ENCODE measurements around the gene RGS3.
"Not testable (repeated sequence)": the region's sequence is repeated elsewhere in the genome, so short reads cannot be mapped to it uniquely, and the experiment has no call there.

Gene RGS3

GRCh38 chr9:113638490-113638889, 175.0 kb downstream of the RGS3 start:
- Histone ChIP-seq H3K4me3 (ENCODE audit: low read depth in 1 of 2, low read length in 2 of 2) (no peak overlapping the region), H3K4me1 (ENCODE audit: insufficient read depth, low read length) (peaks cover 23% of the 10 kb centered on the region)

GRCh38 chr9:113638897-113639296, 175.4 kb downstream of the RGS3 start:
- no peaks in the 10 kb centered on the region for H3K36me3 ChIP-seq (ENCODE audit: insufficient read depth, low read length)
- H3K27me3 ChIP-seq (ENCODE audit: control insufficient read depth in 1 of 2, insufficient read depth in 2 of 2, low read length in 2 of 2), result no peaks in the 10 kb centered on the region
- H3K9ac ChIP-seq (ENCODE audit: low read length), result no peak overlapping the region
- H3K27ac ChIP-seq (ENCODE audit: low read depth, low read length), result no peak overlapping the region
- no peak overlapping the region for H3K4me3 ChIP-seq (ENCODE audit: low read depth in 1 of 2, low read length in 2 of 2)
- no peaks in the 10 kb centered on the region for H3K9me3 ChIP-seq (ENCODE audit: low read length)
- peaks cover 23% of the 10 kb centered on the region for H3K4me1 ChIP-seq (ENCODE audit: insufficient read depth, low read length)

More at GRCh38 chr9:113638490-113638889, 175.0 kb downstream of the RGS3 start:
- no peak overlapping the region for H3K9ac ChIP-seq (ENCODE audit: low read length)
- H3K9me3 ChIP-seq (ENCODE audit: low read length), result no peaks in the 10 kb centered on the region
- H3K36me3 ChIP-seq (ENCODE audit: insufficient read depth, low read length), result no peaks in the 10 kb centered on the region
- H3K27ac ChIP-seq (ENCODE audit: low read depth, low read length), result no peak overlapping the region
- H3K27me3 ChIP-seq (ENCODE audit: control insufficient read depth in 1 of 2, insufficient read depth in 2 of 2, low read length in 2 of 2), result no peaks in the 10 kb centered on the region

DNA sequence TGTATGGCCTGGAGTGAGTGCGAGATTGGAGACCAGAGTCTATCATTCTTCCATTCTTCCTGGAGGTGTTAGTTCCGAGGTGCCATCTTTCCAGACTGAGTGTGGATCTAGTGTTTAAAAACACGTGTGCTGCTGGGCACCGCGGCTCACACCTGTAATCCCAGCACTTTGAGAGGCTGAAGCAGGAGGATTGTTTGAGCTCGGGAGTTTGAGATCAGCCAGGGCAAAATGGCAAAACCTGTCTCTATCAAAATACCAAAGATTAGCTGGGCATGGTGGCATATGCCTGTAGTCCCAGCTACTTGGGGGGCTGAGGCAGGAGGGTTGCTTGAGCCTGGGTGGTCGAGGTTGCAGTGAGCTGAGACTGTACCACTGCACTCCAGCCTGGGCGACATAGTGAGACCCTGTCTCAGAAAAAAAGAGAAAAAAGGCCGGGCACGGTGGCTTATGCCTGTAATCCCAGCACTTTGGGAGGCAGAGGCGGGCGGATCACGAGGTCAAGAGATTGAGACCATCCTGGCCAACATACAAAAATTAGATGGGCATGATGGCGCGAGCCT, 176.0 kb downstream of the RGS3 start:
- H3K27ac ChIP-seq (ENCODE audit: low read depth, low read length); H3K9me3 ChIP-seq (ENCODE audit: low read length); H3K27me3 ChIP-seq (ENCODE audit: control insufficient read depth in 1 of 2, insufficient read depth in 2 of 2, low read length in 2 of 2); H3K9ac ChIP-seq (ENCODE audit: low read length); H3K4me3 ChIP-seq (ENCODE audit: low read depth in 1 of 2, low read length in 2 of 2); H3K36me3 ChIP-seq (ENCODE audit: insufficient read depth, low read length): not testable (repeated sequence)
- H3K4me1 ChIP-seq (ENCODE audit: insufficient read depth, low read length), result peaks cover 23% of the 10 kb centered on the region

- Histone ChIP-seq H3K9me3 (ENCODE audit: low read length) (no peaks in the 10 kb centered on the region), H3K27ac (ENCODE audit: low read depth, low read length) (no peak overlapping the region), H3K4me3 (ENCODE audit: low read depth in 1 of 2, low read length in 2 of 2) (no peak overlapping the region), H3K4me1 (ENCODE audit: insufficient read depth, low read length) (peaks cover 14% of the 10 kb centered on the region), H3K9ac (ENCODE audit: low read length) (no peak overlapping the region), H3K36me3 (ENCODE audit: insufficient read depth, low read length) (no peaks in the 10 kb centered on the region), H3K27me3 (ENCODE audit: control insufficient read depth in 1 of 2, insufficient read depth in 2 of 2, low read length in 2 of 2) (no peaks in the 10 kb centered on the region)
Observed at GRCh38 chr9:113640418-113640817, 176.9 kb downstream of the RGS3 start.

DNA sequence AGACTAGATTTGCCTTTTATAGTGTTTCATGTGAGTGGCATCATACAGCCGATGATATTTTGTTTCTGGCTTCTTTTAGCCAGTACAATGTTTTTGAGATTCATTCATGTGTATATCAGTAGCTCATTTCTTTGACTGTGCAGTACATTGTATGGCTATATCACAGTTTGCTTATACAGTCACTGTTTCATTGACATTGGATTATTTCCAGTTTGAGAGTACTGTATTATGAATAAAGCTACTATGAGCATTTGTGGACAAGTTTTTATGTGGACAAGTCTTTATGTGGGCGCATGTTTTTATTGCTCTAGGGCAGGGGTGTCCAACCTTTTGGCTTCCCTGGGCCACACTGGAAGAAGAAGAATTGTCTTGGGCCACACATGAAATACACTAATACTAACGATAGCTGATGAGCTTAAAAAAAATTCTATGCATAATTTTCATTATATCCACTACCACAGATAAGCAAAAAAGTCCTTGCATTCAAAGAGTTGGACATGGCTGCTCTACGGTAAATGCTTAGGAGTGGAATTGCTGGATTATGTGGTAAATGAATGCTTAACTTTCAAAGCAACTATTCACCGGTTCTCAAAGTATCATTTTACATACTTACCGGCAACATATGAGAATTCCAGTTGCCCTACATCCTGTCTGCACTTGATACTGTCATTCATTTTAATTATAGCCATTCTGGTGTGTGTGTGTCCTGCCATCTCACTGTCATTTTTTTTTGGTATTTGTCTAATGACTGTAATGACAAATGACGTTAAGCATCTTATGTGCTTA, 177.8 kb downstream of the RGS3 start:
- H3K27ac ChIP-seq (ENCODE audit: low read depth, low read length), result no peak overlapping the region
- H3K27me3 ChIP-seq (ENCODE audit: control insufficient read depth in 1 of 2, insufficient read depth in 2 of 2, low read length in 2 of 2), result no peaks in the 10 kb centered on the region
- H3K4me1 ChIP-seq (ENCODE audit: insufficient read depth, low read length), result peaks cover 14% of the 10 kb centered on the region
- H3K9me3 ChIP-seq (ENCODE audit: low read length), result no peaks in the 10 kb centered on the region
- no peak overlapping the region for H3K9ac ChIP-seq (ENCODE audit: low read length)
- H3K36me3 ChIP-seq (ENCODE audit: insufficient read depth, low read length), result no peaks in the 10 kb centered on the region
- H3K4me3 ChIP-seq (ENCODE audit: low read depth in 1 of 2, low read length in 2 of 2), result no peak overlapping the region

- Histone ChIP-seq H3K36me3 (ENCODE audit: insufficient read depth, low read length) (no peaks in the 10 kb centered on the region), H3K4me1 (ENCODE audit: insufficient read depth, low read length) (peaks cover 14% of the 10 kb centered on the region), H3K27ac (ENCODE audit: low read depth, low read length) (no peak overlapping the region), H3K9me3 (ENCODE audit: low read length) (no peaks in the 10 kb centered on the region), H3K9ac (ENCODE audit: low read length) (no peak overlapping the region), H3K27me3 (ENCODE audit: control insufficient read depth in 1 of 2, insufficient read depth in 2 of 2, low read length in 2 of 2) (no peaks in the 10 kb centered on the region), H3K4me3 (ENCODE audit: low read depth in 1 of 2, low read length in 2 of 2) (no peak overlapping the region)
Observed at GRCh38 chr9:113644321-113644720, 180.8 kb downstream of the RGS3 start.

GRCh38 chr9:113645227-113645977, 181.9 kb downstream of the RGS3 start:
- Histone ChIP-seq H3K4me1 (ENCODE audit: insufficient read depth, low read length) (peaks cover 21% of the 10 kb centered on the region), H3K36me3 (ENCODE audit: insufficient read depth, low read length) (no peaks in the 10 kb centered on the region), H3K4me3 (ENCODE audit: low read depth in 1 of 2, low read length in 2 of 2) (no peak overlapping the region), H3K27me3 (ENCODE audit: control insufficient read depth in 1 of 2, insufficient read depth in 2 of 2, low read length in 2 of 2) (no peaks in the 10 kb centered on the region), H3K9me3 (ENCODE audit: low read length) (no peaks in the 10 kb centered on the region), H3K9ac (ENCODE audit: low read length) (no peak overlapping the region), H3K27ac (ENCODE audit: low read depth, low read length) (no peak overlapping the region)

DNA sequence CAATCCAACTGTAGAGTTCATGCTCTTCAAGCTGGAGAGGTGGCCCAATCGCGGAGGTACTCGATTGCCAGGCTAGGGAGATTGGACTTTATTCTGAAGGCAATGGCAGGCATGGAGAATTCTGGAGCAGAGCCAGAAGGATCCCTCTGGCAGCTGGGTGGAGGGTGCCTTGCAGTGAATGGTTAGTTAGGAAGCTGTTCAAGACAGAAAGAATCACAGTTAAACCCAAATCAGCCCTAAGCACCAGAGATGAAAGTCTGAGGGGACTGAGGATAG, 182.4 kb downstream of the RGS3 start:
- Histone ChIP-seq H3K27me3 (ENCODE audit: control insufficient read depth in 1 of 2, insufficient read depth in 2 of 2, low read length in 2 of 2) (no peaks in the 10 kb centered on the region), H3K4me3 (ENCODE audit: low read depth in 1 of 2, low read length in 2 of 2) (no peak overlapping the region), H3K27ac (ENCODE audit: low read depth, low read length) (no peak overlapping the region), H3K36me3 (ENCODE audit: insufficient read depth, low read length) (no peaks in the 10 kb centered on the region), H3K9ac (ENCODE audit: low read length) (no peak overlapping the region), H3K4me1 (ENCODE audit: insufficient read depth, low read length) (peaks cover 21% of the 10 kb centered on the region), H3K9me3 (ENCODE audit: low read length) (no peaks in the 10 kb centered on the region)

- Histone ChIP-seq H3K4me3 (ENCODE audit: low read depth in 1 of 2, low read length in 2 of 2) (no peak overlapping the region), H3K27me3 (ENCODE audit: control insufficient read depth in 1 of 2, insufficient read depth in 2 of 2, low read length in 2 of 2) (no peaks in the 10 kb centered on the region), H3K9me3 (ENCODE audit: low read length) (no peaks in the 10 kb centered on the region), H3K27ac (ENCODE audit: low read depth, low read length) (no peak overlapping the region), H3K9ac (ENCODE audit: low read length) (no peak overlapping the region), H3K4me1 (ENCODE audit: insufficient read depth, low read length) (peaks cover 21% of the 10 kb centered on the region), H3K36me3 (ENCODE audit: insufficient read depth, low read length) (no peaks in the 10 kb centered on the region)
Observed at GRCh38 chr9:113646491-113646890, 183.0 kb downstream of the RGS3 start.
